WERI-Rb-1 (cell line): ENCODE data around the gene ATP2C2.

Source experiments
- DNase-seq: peaks from one replicate; pipeline ENCODE4 v3.0.0-alpha.2; 2020
- H3K27ac ChIP-seq: fragments of 250-450 bp; sonication (Bioruptor Pico); 2 replicates; pipeline ENCODE4 v1.5.1; 2020; ENCODE audit warnings: mild to moderate bottlenecking, moderate library complexity
- H3K27me3 ChIP-seq: fragments of 250-450 bp; sonication (Bioruptor Pico); 2 replicates; pipeline ENCODE4 v1.5.1; 2021; ENCODE audit warnings: mild to moderate bottlenecking, low read depth, moderate library complexity; ENCODE audit not compliant: insufficient read depth, severe bottlenecking
- H3K36me3 ChIP-seq: fragments of 250-450 bp; sonication (Bioruptor Pico); 2 replicates; pipeline ENCODE4 v1.5.1; 2020; ENCODE audit warnings: mild to moderate bottlenecking, moderate library complexity
- H3K4me3 ChIP-seq: 2 replicates; pipeline ENCODE4 v1.5.1; 2011; ENCODE audit warnings: low read depth, mild to moderate bottlenecking, control low read depth, low read length
- H3K9me3 ChIP-seq: fragments of 250-450 bp; sonication (Bioruptor Pico); 2 replicates; pipeline ENCODE4 v1.5.1; 2021; ENCODE audit warnings: mild to moderate bottlenecking, moderate library complexity; ENCODE audit not compliant: severe bottlenecking
- CTCF ChIP-seq: IDR thresholded peaks from 2 replicates; pipeline ENCODE4 v1.5.1; 2011; ENCODE audit warnings: low read depth, mild to moderate bottlenecking, control low read depth, inconsistent platforms, low read length

Gene ATP2C2

GRCh38 chr16:84323606-84324005 lies 44.7 kb upstream of the ATP2C2 start:
- TF ChIP-seq CTCF = no peak
- H3K36me3 ChIP-seq = no peaks in the 10 kb centered on the region
- no peaks in the 10 kb centered on the region for H3K9me3 ChIP-seq
- H3K27ac ChIP-seq = no peak overlapping the region
- no peak for DNase-seq
- H3K4me3 ChIP-seq = no peak overlapping the region
- no peaks in the 10 kb centered on the region for H3K27me3 ChIP-seq

DNA sequence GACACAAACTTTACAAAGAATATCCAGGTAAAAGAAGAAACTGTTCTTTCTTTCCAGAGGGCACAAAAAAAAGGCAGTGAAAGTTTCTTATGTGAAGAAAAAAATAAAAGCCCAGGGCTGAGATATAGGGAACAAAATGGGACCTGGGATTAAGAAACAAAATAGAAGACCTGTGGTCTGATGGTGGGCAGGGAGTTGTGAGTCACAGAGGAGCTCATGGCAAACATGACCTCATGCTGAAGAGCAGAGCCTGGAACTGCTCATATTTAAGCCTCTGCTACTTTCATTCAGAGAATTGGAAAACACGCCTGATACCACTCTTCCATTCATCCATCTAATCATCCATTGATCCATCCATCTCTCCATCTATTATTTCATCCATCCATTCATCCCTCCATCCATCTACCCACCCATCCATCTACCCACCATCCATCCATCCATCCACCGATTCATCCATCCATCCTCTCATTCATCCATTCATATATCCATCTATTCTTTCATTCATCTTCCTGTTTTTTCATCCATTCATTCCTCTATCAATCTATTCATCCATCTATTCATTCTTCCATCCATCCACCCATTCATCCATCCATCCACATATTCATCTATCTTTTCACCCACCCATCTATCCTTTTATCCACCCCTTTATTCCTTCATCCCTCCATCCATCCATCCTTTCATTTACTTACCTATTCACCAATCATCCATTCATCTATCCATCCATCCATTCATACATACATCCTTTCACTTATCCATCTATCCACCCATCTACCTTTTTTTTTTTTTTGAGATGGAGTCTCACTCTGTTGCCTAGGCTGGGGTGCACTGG lies 43.7 kb upstream of the ATP2C2 start:
- Histone ChIP-seq H3K27me3 (no peaks in the 10 kb centered on the region), H3K9me3 (no peaks in the 10 kb centered on the region), H3K27ac (no peak overlapping the region), H3K36me3 (no peaks in the 10 kb centered on the region), H3K4me3 (no peak overlapping the region)
- DNase-seq = no peak
- TF ChIP-seq CTCF = no peak

- no peak for TF ChIP-seq CTCF
- Histone ChIP-seq H3K27me3 (no peaks in the 10 kb centered on the region), H3K4me3 (no peak overlapping the region), H3K36me3 (no peaks in the 10 kb centered on the region), H3K27ac (no peak overlapping the region), H3K9me3 (no peaks in the 10 kb centered on the region)
- no peak for DNase-seq
Observed at GRCh38 chr16:84326545-84326944, 41.8 kb upstream of the ATP2C2 start.

DNA sequence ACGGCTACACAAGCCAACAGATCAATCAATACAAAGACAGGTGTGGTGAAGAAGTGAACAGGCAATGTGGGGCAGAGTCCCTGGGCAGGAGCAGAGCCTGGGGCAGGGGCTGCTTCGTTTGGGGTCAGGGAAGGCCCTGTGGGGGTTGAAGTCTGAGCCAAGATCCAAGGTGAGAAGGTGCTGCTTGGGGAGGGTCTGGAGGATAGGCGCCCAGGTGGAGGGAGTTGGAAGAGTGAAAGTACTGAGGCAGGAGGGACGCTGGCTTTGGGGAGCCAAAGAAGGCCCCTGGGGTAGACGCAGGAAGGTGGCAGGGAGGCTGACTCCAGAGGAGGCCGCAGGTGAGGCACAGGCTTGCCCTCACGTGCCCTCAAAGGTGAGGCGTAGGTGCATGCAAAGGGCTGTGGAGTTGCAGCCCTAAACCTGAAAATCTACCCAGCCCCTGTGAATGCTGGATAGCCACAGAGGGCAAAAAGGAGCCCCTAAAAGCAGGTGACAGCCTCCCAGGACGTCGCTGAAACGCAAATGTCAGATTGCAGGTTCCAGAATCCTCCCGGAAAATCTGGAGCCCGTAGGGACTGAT lies 40.3 kb upstream of the ATP2C2 start:
- no peak for TF ChIP-seq CTCF
- H3K36me3 ChIP-seq = no peaks in the 10 kb centered on the region
- no peak for DNase-seq
- no peak overlapping the region for H3K27ac ChIP-seq
- H3K4me3 ChIP-seq = no peak overlapping the region
- H3K27me3 ChIP-seq = no peaks in the 10 kb centered on the region
- no peaks in the 10 kb centered on the region for H3K9me3 ChIP-seq

DNA sequence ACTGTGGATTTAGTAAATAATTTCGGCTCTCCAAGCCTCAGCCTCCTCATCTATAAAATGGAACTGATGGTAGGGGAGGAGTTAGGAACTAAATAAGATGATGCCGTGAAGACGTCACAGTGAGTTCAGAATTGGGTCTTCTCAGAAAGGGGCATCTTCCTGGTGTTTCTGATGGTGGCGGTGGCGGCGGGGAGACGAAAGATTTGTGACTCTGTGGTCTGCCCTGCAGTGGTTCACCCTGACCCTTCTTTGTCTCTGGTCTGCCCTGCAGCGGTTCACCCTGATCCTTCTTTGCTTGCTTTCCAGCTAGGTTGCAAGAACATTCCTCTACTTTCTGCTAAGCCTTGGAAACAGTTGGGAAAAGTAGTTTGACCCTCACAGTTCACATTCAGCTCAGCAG lies 39.3 kb upstream of the ATP2C2 start:
- no peak overlapping the region for H3K4me3 ChIP-seq
- H3K27ac ChIP-seq = no peak overlapping the region
- no peaks in the 10 kb centered on the region for H3K9me3 ChIP-seq
- DNase-seq = no peak
- no peaks in the 10 kb centered on the region for H3K36me3 ChIP-seq
- H3K27me3 ChIP-seq = no peaks in the 10 kb centered on the region
- TF ChIP-seq CTCF = no peak
